Measurements from ENCODE around the gene BRD1.

DNA sequence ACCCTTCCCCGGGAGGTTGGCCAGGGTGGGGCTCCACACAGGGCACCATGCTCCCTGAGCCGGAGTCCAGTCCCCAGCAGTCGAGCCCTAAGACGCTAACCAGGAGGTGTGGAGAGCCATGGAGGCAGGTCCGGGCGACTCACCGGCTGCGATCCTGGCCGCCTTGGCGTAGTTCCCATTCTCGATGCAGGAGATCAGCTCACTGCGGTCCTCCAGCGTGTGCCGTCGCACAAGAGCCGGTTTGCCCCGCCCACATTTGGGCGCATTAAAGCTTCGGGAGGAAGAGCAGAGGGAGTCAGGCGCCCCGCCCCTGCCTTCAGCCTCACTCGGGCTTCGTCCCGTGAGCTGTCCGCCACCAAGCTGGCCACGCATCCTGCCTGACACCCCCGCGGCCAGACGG lies 50.8 kb downstream of the BRD1 start:
- TF ChIP-seq, protein P1, sequence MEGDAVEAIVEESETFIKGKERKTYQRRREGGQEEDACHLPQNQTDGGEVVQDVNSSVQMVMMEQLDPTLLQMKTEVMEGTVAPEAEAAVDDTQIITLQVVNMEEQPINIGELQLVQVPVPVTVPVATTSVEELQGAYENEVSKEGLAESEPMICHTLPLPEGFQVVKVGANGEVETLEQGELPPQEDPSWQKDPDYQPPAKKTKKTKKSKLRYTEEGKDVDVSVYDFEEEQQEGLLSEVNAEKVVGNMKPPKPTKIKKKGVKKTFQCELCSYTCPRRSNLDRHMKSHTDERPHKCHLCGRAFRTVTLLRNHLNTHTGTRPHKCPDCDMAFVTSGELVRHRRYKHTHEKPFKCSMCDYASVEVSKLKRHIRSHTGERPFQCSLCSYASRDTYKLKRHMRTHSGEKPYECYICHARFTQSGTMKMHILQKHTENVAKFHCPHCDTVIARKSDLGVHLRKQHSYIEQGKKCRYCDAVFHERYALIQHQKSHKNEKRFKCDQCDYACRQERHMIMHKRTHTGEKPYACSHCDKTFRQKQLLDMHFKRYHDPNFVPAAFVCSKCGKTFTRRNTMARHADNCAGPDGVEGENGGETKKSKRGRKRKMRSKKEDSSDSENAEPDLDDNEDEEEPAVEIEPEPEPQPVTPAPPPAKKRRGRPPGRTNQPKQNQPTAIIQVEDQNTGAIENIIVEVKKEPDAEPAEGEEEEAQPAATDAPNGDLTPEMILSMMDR (conservative IDR thresholded peaks at IDR 0.05; ENCODE audit: low read depth, low read length): no peak
- TF ChIP-seq EZH2 (IDR thresholded peaks at IDR 0.05; ENCODE audit: low read length, unreplicated experiment): no peak
